GM06990 (cell line): ENCODE data around the gene LDLRAD4.

Experiments
- DNase-seq: peaks from one replicate; pipeline ENCODE4 v3.0.0-alpha.2; 2011; ENCODE audit not compliant: insufficient read length; ENCODE audit errors: extremely low read depth
- H3K27me3 ChIP-seq: replicated peaks from 2 replicates; pipeline ENCODE4 v1.6.0; 2011; ENCODE audit warnings: low read length; ENCODE audit not compliant: control insufficient read depth, insufficient read depth
- H3K36me3 ChIP-seq: 2 replicates; pipeline ENCODE4 v1.5.1; 2011; ENCODE audit warnings: low read length; ENCODE audit not compliant: control insufficient read depth, insufficient read depth
- H3K4me3 ChIP-seq: replicated peaks from 2 replicates; pipeline ENCODE4 v1.5.1; 2011; ENCODE audit warnings: low read depth, mild to moderate bottlenecking, control low read depth, low read length
- CTCF ChIP-seq: IDR thresholded peaks from 2 replicates; pipeline ENCODE4 v1.5.1; 2011; ENCODE audit warnings: low read length, control low read depth, mild to moderate bottlenecking, inconsistent platforms; ENCODE audit not compliant: insufficient read depth, poor library complexity, severe bottlenecking

LDLRAD4 gene

GRCh38 chr18:13269521-13270011 is 51.0 kb downstream of the LDLRAD4 start:
- no peak for TF ChIP-seq CTCF
- no peak for DNase-seq
- Histone ChIP-seq H3K27me3 (peaks cover 1% of the 10 kb centered on the region), H3K4me3 (no peak overlapping the region), H3K36me3 (no peaks in the 10 kb centered on the region)

GRCh38 chr18:13270279-13270855 is 51.8 kb downstream of the LDLRAD4 start:
- no peak for DNase-seq
- H3K4me3 ChIP-seq, result no peak overlapping the region
- peaks cover 1% of the 10 kb centered on the region for H3K27me3 ChIP-seq
- no peaks in the 10 kb centered on the region for H3K36me3 ChIP-seq
- TF ChIP-seq CTCF, result no peak

GRCh38 chr18:13271302-13271911 is 52.8 kb downstream of the LDLRAD4 start:
- no peak for TF ChIP-seq CTCF
- no peak for DNase-seq
- H3K4me3 ChIP-seq, result no peak overlapping the region
- no peaks in the 10 kb centered on the region for H3K36me3 ChIP-seq
- no peaks in the 10 kb centered on the region; the same call in 1 of the 2 replicates for H3K27me3 ChIP-seq

GRCh38 chr18:13272416-13272815 is 53.9 kb downstream of the LDLRAD4 start:
- no peak overlapping the region for H3K4me3 ChIP-seq
- no peaks in the 10 kb centered on the region for H3K36me3 ChIP-seq
- H3K27me3 ChIP-seq, result no peaks in the 10 kb centered on the region; the same call in 1 of the 2 replicates
- DNase-seq, result no peak
- no peak for TF ChIP-seq CTCF

- Histone ChIP-seq H3K4me3 (no peak overlapping the region), H3K27me3 (no peaks in the 10 kb centered on the region), H3K36me3 (no peaks in the 10 kb centered on the region)
- TF ChIP-seq CTCF, result no peak
- no peak for DNase-seq
These were observed 55.2 kb downstream of the LDLRAD4 start for GRCh38 chr18:13273800-13274199.
